ENCODE results near the gene TICRR.

- no peak for TF ChIP-seq EZH2 (IDR thresholded peaks at IDR 0.05; ENCODE audit: borderline replicate concordance, insufficient read depth, low read depth, low read length, poor library complexity, severe bottlenecking)
- no peak for TF ChIP-seq CTCF (IDR thresholded peaks at IDR 0.05)
These were observed 57.5 kb downstream of the TICRR start for GRCh38 chr15:89632563-89633430.
